ENCODE data around the gene KAT6B. TPM values are rescaled to one million over a fixed set of nuclear protein-coding genes. Genes with fewer than 3 reads are reported as not detected.

The KAT6B gene
- total RNA-seq, 2 experiments from 2014 or later = 36.7 to 47.2 TPM

- Mint-ChIP-seq H3K4me1 (peaks cover 43% of the 10 kb centered on the region), H3K9me3 (no peaks in the 10 kb centered on the region), H3K27me3 (no peaks in the 10 kb centered on the region), H3K4me3 (no peak overlapping the region), H3K36me3 (peaks cover 28% of the 10 kb centered on the region), H3K27ac (no peak overlapping the region)
- no peak for ATAC-seq (ENCODE audit: low read depth)
- no peak for DNase-seq
- POLR2A ChIA-PET = no interaction called here
These were observed 184.8 kb downstream of the KAT6B start for GRCh38 chr10:75011221-75011620.

DNA sequence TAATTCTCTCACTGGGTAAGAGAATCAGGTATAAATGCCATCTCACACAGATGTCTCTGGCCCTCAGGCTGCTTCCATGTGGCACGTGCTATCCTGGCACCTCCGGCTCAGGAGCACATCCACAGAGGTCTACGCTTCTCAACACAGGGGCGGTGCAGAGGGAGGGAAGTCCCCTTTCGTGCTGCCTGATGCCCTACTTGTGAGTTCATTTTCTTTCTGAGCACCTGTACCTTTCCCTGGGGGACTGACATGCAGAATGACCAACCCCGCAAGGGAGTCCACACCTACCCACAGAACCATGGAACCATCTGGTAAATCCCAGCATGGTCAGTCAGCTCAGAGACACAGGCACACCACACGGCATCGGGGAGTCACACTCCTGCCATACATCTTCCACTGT, 186.1 kb downstream of the KAT6B start:
- H3K27ac Mint-ChIP-seq = no peak overlapping the region
- peaks cover 28% of the 10 kb centered on the region for H3K36me3 Mint-ChIP-seq
- peaks cover 38% of the 10 kb centered on the region for H3K4me1 Mint-ChIP-seq
- ATAC-seq (ENCODE audit: low read depth) (no peak), DNase-seq (no peak)
- POLR2A ChIA-PET = no interaction called here
- H3K9me3 Mint-ChIP-seq = no peaks in the 10 kb centered on the region
- no peak overlapping the region for H3K4me3 Mint-ChIP-seq
- H3K27me3 Mint-ChIP-seq = no peaks in the 10 kb centered on the region

GRCh38 chr10:75013007-75013406, 186.6 kb downstream of the KAT6B start:
- Mint-ChIP-seq H3K27me3 (no peaks in the 10 kb centered on the region), H3K9me3 (no peaks in the 10 kb centered on the region), H3K4me1 (peaks cover 33% of the 10 kb centered on the region), H3K4me3 (no peak overlapping the region), H3K27ac (no peak overlapping the region), H3K36me3 (peaks cover 28% of the 10 kb centered on the region)
- POLR2A ChIA-PET = no interaction called here
- DNase-seq (no peak), ATAC-seq (ENCODE audit: low read depth) (no peak)

DNA sequence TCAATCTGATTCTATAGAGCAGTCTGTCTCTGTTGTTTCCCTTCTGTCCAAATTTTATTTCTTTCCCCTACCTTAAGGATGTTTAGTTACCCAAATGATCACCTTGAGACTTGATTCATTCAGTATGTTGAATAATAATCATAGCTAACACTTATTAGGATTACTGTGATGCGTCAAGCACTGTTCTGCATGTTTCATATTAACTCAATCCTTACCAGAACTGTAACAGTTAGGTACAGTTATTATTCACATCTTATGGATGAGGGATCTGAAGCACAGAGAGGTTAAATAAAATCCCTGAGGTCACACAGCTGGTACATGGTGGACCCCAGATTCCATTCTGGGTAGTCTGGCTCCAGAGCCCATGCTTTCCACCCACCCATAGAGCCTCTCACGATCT, 187.1 kb downstream of the KAT6B start:
- Mint-ChIP-seq H3K4me3 (peak overlapping the region; percentile 85), H3K27ac (peak overlapping the region; percentile 41)

DNA sequence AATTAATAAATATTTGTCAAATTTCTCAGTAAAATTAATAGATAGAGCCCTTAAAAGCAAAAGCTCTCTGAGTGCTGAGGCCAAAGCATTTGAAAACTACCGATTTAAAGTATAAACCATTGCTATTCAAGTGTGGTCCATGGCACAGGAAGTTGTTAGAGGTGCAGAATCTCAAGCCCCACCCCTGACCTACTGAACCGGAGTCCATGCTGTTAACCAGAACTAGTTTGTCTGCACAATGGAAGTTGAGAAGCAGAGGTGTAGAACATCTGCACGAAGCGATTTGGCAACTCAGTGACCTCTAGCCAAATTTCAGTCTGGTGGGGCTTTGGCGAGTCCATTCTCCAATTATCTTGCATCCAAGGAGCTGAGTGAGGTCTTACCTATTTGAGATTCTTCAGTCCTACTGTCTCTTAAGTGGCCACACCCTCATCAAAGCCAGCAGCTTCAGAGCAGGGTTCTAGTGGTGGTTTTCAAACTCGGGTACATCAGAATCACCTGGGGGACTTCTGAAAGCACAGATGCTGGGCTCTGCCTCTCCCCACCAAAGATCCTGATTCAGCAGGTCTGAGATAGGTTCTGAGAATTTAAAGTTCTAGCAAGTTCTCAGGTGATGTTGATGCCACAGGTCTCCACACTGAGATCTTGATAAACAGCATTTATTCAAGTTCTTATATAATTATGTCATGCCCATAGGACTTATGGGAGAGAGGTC, 188.3 kb downstream of the KAT6B start:
- Mint-ChIP-seq H3K9me3 (no peaks in the 10 kb centered on the region), H3K4me1 (peaks cover 27% of the 10 kb centered on the region), H3K4me3 (peak overlapping the region; percentile 44), H3K27ac (peak overlapping the region; percentile 70), H3K27me3 (no peaks in the 10 kb centered on the region), H3K36me3 (peaks cover 28% of the 10 kb centered on the region)
- POLR2A ChIA-PET = interaction anchor here (0.8 to 1.0 kb wide), 2 partner anchors 19 to 825 kb away, joined by 3 read pairs; no protein-coding TSS in a partner anchor
- DNase-seq (no peak), ATAC-seq (ENCODE audit: low read depth) (peak; percentile 81)

More for the DNA sequence above, 187.1 kb downstream of the KAT6B start:
- Mint-ChIP-seq H3K9me3 (no peaks in the 10 kb centered on the region), H3K4me1 (peaks cover 31% of the 10 kb centered on the region), H3K27me3 (no peaks in the 10 kb centered on the region), H3K36me3 (peaks cover 28% of the 10 kb centered on the region)
- POLR2A ChIA-PET = no interaction called here
- no peak for DNase-seq
- no peak for ATAC-seq (ENCODE audit: low read depth)

DNA sequence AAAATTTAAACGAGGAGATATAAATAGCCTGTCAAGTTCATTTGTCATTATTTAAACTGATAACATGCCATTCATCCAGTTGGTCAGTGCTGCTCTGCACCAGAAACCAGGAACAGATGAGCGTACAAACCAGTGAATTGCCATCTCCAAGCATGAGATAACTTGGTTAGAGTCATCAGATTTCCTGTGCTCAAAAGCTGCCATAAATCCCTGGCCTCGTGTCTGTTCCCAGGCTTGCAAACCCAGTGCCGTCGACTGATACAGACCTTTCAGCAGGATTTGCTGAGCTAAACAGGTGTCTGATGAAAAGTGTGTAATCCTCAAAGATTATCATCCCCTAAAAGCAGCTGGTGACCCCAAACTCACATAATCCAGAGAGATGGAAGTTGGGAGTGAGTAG, 189.0 kb downstream of the KAT6B start:
- POLR2A ChIA-PET = no interaction called here
- H3K27me3 Mint-ChIP-seq = no peaks in the 10 kb centered on the region
- ATAC-seq (ENCODE audit: low read depth) (no peak), DNase-seq (no peak)
- no peaks in the 10 kb centered on the region for H3K9me3 Mint-ChIP-seq
- H3K4me1 Mint-ChIP-seq = peaks cover 27% of the 10 kb centered on the region
- no peak overlapping the region for H3K4me3 Mint-ChIP-seq
- peaks cover 28% of the 10 kb centered on the region for H3K36me3 Mint-ChIP-seq
- peak overlapping the region; percentile 74 for H3K27ac Mint-ChIP-seq

GRCh38 chr10:75016325-75016724, 189.9 kb downstream of the KAT6B start:
- no peak for ATAC-seq (ENCODE audit: low read depth)
- Mint-ChIP-seq H3K4me1 (peaks cover 27% of the 10 kb centered on the region), H3K27me3 (no peaks in the 10 kb centered on the region), H3K4me3 (no peak overlapping the region), H3K36me3 (peaks cover 28% of the 10 kb centered on the region), H3K9me3 (no peaks in the 10 kb centered on the region), H3K27ac (no peak overlapping the region)
- POLR2A ChIA-PET = interaction anchor here (1.5 kb wide), 1 partner anchor 190 kb away, joined by 4 read pairs; no protein-coding TSS in a partner anchor
- no peak for DNase-seq

DNA sequence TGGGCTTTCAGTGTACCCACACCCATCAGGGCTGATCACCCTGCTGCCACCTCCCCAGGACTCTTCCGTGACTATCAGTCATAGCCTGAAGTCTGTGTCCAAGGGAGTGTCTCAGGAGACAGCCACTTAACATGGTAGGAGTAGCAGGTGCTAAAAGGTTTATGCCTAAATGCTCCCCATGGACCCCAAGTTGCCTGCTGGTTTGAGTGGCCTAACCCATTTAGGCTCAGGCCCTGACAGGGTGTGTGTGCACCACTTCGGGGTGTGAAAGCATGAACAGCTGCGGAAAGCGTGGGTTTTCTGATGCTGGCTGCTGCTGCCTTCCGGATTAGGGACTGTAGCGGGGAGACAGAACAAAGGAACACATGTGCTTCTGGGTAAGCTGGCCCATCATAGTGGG, 191.9 kb downstream of the KAT6B start:
- Mint-ChIP-seq H3K4me3 (no peak overlapping the region), H3K27ac (peak overlapping the region; percentile 25), H3K4me1 (peaks cover 23% of the 10 kb centered on the region), H3K9me3 (no peaks in the 10 kb centered on the region), H3K36me3 (peaks cover 16% of the 10 kb centered on the region), H3K27me3 (no peaks in the 10 kb centered on the region)
- POLR2A ChIA-PET = interaction anchor here (1.2 kb wide), 1 partner anchor 279 kb away, joined by 3 read pairs; no protein-coding TSS in a partner anchor
- ATAC-seq (ENCODE audit: low read depth) = no peak
- no peak for DNase-seq

DNA sequence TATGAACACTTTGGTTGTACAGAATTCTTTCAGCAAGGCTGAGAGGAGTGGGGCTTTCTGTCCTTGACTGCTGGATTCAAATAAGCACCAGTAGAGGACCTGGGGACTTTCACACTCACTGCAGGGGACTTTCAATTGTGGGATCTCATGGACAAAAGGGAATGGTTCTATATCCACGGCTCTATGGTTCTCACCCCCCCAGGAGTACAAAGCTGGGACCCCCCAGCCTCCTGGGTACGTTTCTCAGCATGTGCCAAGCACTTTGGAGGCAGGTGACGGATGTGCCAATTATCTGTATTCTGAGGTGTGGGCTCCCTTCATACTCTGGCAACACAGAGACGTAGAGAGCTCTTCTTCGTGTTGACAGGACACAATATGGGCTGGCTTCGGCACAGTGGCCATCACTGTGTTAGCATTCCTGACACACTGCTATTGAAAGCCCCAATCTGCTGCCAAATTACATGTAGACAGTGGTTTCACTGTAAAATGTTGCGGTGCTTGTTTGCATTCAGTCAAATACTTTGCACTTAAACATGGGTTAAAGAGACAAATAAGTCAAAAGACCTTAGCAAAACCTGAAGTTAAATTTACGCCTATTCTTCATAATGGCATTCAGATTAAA, 192.4 kb downstream of the KAT6B start:
- H3K9me3 Mint-ChIP-seq = no peaks in the 10 kb centered on the region
- no peak for ATAC-seq (ENCODE audit: low read depth)
- H3K4me3 Mint-ChIP-seq = no peak overlapping the region
- no peaks in the 10 kb centered on the region for H3K27me3 Mint-ChIP-seq
- peaks cover 18% of the 10 kb centered on the region for H3K4me1 Mint-ChIP-seq
- H3K36me3 Mint-ChIP-seq = peaks cover 16% of the 10 kb centered on the region
- POLR2A ChIA-PET = interaction anchor here (0.6 to 1.2 kb wide), 4 partner anchors 123 to 596 kb away, joined by 3 read pairs; no protein-coding TSS in a partner anchor
- DNase-seq = no peak
- peak overlapping the region; percentile 25 for H3K27ac Mint-ChIP-seq

DNA sequence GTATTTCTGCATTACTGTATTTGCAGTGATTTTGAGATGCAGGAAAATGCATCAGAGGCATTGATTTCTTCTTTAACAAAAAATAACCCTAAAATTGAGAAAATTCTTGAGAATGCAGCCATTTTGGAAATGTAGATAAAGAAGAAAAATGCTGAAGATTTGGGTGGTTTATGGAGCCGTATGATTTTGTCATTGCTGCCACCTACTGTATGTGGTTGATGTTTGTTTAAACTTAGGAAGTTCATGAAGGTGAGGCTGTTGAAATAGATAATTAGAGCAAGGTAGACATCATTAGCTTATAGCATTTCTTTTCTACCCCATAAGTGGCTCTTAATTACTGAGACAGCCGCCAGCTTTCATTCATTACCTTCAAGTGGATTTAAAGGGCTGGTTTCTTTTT, 193.0 kb downstream of the KAT6B start:
- no peaks in the 10 kb centered on the region for H3K9me3 Mint-ChIP-seq
- no peak overlapping the region for H3K27ac Mint-ChIP-seq
- DNase-seq = no peak
- ATAC-seq (ENCODE audit: low read depth) = peak; percentile 35
- H3K36me3 Mint-ChIP-seq = peaks cover 14% of the 10 kb centered on the region
- POLR2A ChIA-PET = interaction anchor here (0.6 to 1.4 kb wide), 6 partner anchors 123 to 596 kb away, joined by 3 to 11 read pairs (median 3); partner anchors contain the start of gene KAT6B
- H3K4me3 Mint-ChIP-seq = no peak overlapping the region
- H3K4me1 Mint-ChIP-seq = peaks cover 15% of the 10 kb centered on the region
- H3K27me3 Mint-ChIP-seq = no peaks in the 10 kb centered on the region

DNA sequence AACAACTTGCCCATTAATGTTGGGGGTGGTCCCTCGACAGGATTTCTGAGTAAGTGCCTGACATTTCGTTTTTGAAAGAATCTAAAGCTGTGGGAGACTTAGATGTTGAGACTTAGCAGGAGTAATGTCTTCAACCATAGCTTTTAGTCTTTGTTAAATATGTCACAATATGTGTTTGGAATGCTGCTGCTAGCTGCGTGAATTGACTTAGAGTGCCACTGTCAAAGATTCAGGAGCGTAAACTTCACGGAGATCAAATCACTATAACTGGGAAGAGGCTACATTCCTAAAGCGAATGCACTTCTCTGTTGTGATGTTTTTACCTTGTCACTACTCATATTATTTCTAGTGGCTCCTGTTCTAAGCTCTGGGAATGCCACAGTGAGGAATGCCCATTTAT, 193.8 kb downstream of the KAT6B start:
- DNase-seq (no peak), ATAC-seq (ENCODE audit: low read depth) (no peak)
- Mint-ChIP-seq H3K9me3 (no peaks in the 10 kb centered on the region), H3K36me3 (peaks cover 19% of the 10 kb centered on the region), H3K27me3 (no peaks in the 10 kb centered on the region), H3K4me3 (no peak overlapping the region), H3K27ac (no peak overlapping the region), H3K4me1 (peaks cover 9% of the 10 kb centered on the region)
- POLR2A ChIA-PET = interaction anchor here (0.7 to 1.4 kb wide), 3 partner anchors 194 to 371 kb away, joined by 3 to 11 read pairs (median 4); partner anchors contain the start of gene KAT6B

DNA sequence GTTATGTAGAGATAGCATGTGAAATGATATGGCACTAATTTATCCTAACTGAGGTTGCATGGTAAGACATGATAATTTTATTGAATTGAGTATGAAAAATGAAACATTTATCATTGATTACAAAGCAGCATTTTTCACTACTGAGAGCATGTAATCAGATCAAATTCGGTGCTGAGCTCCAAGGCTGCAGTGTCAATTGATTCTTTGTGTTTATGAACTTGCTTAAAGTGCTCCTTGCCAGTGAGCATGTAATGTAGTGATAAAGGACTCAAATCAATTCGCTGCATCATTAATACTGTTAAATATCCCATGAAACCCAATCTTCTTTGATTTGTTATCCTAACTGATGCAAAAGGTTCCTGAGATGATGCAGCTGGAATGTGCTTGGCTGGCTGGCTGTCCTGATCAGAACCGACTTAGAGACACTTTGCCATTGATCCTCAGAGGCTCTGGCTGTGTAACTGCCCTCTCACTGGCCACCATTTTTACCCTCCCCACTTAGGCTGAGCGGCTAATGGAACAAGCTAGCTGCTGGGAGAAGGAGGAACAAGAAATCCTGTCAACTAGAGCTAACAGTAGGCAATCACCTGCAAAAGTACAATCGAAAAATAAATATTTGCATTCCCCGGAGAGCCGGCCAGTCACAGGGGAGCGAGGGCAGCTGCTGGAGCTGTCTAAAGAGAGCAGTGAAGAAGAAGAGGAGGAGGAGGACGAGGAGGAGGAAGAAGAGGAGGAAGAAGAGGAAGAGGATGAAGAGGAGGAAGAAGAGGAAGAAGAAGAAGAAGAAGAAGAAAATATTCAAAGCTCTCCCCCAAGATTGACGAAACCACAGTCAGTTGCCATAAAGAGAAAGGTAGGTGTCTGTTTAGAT, 195.2 kb downstream of the KAT6B start:
- peak overlapping the region; percentile 52 for H3K27ac Mint-ChIP-seq
- POLR2A ChIA-PET = interaction anchor here (0.6 kb wide), 1 partner anchor 93 kb away, joined by 3 read pairs; no protein-coding TSS in a partner anchor

DNA sequence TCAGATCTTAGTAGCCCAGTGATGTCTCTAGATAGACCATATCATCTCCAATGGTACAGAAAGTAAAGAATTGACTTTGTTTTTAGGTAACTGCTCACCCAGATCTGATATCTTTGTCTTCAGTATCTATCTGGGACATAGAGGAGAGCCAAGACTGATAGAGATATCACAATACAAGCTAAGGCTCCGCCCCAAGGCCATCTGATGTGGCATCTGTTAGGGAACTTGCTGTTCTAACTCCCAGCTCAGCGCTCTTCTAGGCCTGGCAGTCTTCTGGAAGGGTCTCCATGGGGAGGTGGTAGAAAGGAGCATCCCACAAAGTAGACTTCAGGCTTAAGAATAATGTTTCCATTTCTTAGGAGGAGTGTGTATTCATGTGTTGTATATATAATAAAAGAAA, 196.7 kb downstream of the KAT6B start:
- Mint-ChIP-seq H3K27ac (no peak overlapping the region), H3K4me1 (peaks cover 6% of the 10 kb centered on the region), H3K9me3 (no peaks in the 10 kb centered on the region), H3K4me3 (no peak overlapping the region), H3K36me3 (peaks cover 15% of the 10 kb centered on the region), H3K27me3 (no peaks in the 10 kb centered on the region)
- ATAC-seq (ENCODE audit: low read depth) = no peak
- DNase-seq = no peak
- POLR2A ChIA-PET = no interaction called here

More for the DNA sequence above, 195.2 kb downstream of the KAT6B start:
- ATAC-seq (ENCODE audit: low read depth) (no peak), DNase-seq (no peak)
- H3K27me3 Mint-ChIP-seq = no peaks in the 10 kb centered on the region
- no peaks in the 10 kb centered on the region for H3K9me3 Mint-ChIP-seq
- H3K4me1 Mint-ChIP-seq = peaks cover 6% of the 10 kb centered on the region
- peaks cover 14% of the 10 kb centered on the region for H3K36me3 Mint-ChIP-seq
- H3K4me3 Mint-ChIP-seq = no peak overlapping the region
